HL-60/S4 treated with retinoic acid at 250 ng/mL for 4 days and 3 days (cell line): ENCODE results near the gene TSHZ3.

Source experiments
- in situ Hi-C: fragments of 300-500 bp; cut with MboI; formaldehyde crosslinking; loops from 2 replicates; pipeline ENCODE4 v1.7.0; 2022; ENCODE audit warnings: low sequenced_read_pairs

The TSHZ3 gene

DNA sequence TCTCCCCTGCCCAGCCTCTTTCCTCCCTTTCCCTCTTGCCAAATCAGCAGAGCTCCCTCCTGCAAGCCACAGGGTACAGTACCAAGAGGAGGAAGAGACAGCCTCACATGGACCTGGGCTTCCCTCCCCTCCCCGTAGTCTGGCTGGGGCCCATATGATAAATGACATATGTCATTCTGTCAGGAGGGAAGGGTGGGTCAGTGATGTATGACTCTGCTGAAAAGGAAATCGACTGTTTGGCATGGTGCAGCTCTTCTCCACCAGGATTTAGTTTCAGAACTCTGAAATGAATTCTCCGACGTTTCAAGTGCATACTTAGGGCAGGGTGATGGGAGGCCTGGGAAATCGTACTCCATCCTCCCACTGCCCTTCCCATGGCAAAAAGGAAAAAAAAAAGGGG lies 9.8 kb downstream of the TSHZ3 start:
- in situ Hi-C loops, result no loop called here

DNA sequence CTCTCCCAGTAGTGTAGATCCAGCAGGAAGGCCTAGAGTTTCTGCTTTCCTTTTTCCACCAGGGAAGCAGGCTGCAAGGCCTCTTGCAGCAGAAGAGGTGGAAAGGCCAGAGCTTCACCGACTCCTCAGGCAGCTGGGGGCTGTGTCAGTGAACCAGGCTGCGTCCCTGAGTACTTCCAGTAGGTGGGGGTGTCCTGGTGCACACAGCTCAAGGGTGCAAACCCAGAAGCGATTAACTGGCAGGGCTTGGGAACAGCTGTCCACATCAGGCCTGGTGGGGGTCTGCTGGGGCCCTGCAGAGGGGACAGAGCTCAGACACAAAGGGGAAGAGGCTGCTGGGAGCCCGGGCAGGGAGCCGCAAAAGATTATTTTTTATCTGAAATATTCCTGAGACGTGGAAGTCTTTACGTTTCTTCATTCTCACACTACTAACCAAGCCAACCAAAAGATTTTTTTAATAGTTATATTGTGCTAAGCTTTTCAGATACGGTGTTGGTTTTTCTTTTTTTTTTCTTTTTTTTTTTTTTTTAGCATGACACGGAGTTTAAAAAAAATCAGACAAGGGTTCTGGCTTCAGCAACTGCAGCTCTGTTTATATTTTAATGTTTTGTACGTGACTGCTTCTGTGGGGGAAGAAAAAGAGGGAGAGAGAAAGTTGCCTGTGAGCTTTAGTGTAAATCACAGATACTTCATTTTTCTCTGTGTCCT lies 11.0 kb downstream of the TSHZ3 start:
- in situ Hi-C loops, result no loop called here

DNA sequence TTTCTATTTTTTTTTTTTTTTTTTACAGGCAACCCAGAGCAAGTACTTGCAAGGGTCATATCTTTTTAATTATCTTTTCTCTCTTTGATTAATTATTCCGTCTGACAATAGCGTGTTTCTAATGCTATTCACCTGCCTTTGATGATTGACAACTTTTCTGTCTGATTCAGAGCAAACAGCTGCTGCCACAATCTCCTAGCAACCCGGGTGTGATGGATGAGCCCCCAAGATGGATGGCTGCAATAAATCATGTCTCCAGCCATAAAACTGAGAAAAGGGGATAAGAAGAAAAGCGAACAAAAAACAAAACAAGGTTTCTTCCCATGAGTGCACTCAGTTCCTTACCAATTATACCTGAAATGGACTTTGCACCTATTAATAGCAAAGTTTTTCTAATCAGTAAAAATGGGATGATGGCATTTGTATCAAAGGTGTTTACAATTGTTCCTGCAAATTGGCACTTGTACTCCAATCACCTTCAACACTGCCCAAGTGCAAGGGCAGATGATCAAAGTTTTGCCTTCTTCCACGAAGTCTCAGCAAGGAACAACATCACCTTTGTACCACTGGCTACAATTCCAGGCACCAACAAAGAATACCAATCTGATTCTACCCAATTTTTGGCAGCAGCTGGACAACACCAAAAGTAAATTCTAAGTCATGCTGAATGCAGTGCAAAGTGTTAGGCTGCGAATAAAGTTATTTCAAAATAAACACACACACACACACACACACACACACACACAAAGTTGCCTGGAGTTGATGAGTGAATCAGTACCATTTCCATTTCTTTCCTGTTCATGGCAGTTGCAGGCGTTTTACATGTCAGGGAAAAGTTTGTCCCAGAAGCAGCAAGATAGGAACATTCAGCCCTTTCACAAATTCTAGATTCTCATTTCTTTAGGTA lies 12.0 kb downstream of the TSHZ3 start:
- in situ Hi-C loops, result no loop called here

DNA sequence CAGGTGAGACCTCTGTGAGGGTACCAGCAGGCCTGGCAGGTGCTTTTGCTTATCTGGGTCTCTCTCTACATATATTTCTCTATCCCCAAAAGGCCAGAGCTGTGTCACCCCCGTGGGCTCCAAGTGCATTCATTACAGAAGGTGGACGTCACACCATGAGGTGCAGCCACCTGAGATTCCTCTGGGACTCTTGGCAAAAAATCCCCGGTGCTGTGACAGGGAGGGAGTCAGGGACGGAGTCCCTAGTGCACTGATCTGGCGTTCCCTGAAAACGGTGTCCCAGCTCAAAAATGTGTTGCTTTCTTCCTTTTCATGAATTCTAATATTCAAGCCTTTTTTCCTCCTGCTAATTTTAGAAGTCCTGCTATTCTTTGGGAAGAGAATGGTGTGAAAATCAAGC lies 13.5 kb downstream of the TSHZ3 start:
- in situ Hi-C loops, result no loop called here

DNA sequence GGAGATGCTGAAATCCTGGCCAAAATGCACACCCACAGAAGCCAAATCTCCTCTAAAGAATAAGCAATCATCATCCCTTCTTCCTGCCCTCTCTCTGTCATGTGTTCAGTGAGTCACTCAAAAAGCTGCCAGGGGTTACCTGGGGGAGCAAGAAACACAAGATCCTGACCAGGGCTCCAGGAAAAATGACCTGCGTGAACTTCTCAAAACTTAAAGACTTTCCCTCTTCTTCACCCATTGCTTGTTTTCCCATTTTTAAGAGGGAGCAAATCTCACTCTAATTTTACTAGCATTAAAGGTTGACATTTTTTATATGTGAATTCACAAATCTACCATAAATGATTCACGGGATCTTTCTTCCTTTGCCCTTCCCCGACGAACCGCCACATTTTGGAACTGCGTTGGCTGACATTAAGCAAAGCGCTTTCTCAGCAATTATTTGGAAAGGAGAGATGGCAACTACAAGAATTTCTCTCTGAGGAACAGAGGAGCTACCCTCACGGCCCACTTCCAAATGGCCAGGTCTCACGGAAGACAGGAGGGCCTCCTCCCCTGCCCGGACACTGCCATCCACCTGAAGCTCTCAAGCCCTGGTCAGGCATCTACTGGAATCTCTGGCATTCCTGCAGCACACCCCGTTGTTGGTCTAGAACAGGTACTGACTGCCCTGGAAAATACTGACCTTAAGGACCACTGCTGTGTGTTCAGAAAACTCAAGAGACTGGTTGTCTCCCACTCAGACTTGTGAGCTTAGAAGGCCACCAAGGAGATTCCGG lies 14.2 kb downstream of the TSHZ3 start:
- in situ Hi-C loops, result no loop called here

DNA sequence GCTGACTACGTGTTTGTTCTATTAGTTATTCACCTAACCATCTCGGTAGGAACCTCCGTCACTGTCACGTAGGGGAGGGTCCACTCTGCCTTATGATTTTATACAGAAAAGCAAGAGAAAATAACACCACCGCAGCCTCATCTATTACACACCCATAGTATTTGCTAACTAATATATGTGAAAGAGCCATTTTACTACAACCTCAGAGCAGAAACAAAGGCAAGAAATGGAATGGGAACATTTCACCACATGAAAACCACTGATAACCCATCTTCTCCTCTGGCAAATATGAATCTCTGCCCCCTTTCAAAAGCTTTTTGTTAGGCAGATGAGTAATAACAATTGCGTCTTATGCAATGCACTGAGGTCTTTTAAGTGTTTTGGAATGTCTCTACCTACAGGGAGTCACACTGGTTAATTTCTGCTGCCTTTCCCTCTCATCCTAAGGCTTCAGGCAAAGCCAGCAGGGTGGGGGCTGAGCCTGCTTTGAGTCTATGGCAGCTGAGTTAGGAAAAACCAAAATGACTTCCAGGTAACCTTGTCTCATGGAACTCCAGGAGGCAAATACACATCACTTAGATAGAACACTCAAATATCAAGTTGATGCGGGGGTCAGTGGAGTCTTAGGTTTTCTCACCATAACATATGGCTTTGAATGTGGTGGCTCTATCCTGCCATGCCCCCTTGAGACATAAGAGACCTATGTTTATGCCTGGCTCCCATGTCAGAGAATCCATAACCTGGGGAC lies 15.0 kb downstream of the TSHZ3 start:
- in situ Hi-C loops, result no loop called here

DNA sequence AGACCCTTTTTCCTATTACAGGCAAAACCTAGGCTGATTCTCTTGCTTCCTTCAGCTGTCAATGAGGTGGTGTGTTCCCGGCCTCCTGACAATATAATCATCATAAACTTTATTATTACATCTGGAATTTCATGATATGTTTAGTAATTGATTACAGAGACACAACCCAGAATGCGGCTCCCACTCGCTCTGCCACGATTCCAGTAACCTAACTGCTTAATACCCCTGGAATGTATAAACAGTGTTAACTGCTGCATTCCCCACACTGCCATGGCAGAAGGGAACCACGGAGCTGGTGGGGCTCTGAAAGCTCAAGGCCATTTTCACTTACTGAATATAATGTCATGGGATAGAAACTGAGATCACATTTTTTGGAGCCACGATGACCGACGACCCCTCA lies 17.1 kb downstream of the TSHZ3 start:
- in situ Hi-C loops, result no loop called here

DNA sequence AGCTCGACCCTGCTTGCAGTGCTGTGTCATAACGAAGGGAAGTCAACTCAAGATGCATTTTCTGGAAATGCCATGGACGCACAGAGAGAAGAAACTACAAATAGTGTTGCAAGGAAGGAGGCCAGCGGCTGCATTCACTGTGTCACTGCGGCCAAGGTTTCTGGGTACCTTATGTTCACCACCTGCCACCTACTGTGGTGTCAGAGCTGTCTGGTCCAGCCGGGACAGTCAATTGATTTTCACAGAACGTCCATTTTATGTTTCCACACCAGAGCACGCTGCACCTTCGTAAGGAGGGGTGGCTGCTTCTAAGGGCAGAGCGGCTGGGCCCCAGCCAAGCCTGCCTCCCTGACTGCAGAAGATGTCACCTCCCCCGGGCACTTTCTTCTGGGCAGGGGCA lies 17.7 kb downstream of the TSHZ3 start:
- in situ Hi-C loops, result no loop called here

DNA sequence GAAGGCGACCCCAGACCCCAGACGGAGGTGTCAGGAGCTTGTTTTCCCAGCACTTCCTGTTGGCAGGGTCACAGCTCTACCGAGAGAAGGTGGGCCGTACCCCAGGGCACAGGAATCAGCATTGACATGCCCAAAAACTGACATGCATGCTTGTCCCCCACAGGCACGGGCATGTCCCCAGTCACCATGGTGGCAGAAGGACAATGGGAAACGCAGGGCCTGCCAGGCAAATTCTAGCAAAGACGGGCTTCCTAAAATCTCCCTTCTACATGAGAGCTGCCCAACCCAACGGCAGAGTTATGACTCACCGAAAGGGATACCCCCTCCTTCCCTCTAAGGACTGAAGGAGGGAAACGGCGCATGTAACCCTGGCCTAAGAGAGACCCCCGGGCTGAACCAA lies 18.5 kb downstream of the TSHZ3 start:
- in situ Hi-C loops, result no loop called here

DNA sequence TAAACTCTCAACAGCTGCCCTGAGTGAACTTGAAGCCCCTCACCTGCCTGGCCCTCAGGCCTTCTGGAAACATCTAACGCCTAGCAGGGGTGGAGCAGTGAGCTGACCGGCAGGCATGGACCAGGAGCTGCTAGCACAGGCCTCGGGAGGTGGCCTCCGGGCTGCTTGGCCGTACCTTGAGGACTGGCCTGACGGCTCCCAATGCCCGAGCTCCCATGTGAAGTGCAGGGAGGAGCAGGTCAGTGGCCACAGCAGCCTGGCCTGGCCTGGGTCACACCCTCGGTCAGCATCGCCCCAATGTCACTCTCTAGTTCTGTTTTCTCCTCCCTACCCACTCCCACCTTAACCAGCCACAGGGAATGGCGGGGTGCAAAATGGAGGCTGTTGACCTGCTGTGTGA lies 19.0 kb downstream of the TSHZ3 start:
- in situ Hi-C loops, result no loop called here

DNA sequence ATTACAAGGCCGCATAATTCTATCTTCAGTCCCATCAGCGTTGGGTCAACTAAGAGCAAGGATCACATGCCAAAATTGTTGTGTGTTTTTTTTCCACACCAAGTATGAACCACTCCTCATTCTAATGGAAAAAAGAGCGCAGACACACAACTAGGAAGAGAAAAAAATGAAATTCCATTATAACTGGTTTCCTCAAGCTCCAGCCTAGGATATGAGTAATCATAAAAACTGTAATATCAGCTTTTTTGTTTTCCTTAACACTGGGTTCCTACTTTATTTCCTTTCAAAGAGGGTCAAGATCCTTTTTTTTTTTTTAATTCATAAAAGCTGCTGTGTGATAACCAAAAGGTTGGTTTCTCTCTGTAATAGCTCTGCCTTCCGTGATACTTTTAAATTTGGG lies 19.4 kb downstream of the TSHZ3 start:
- in situ Hi-C loops, result no loop called here

DNA sequence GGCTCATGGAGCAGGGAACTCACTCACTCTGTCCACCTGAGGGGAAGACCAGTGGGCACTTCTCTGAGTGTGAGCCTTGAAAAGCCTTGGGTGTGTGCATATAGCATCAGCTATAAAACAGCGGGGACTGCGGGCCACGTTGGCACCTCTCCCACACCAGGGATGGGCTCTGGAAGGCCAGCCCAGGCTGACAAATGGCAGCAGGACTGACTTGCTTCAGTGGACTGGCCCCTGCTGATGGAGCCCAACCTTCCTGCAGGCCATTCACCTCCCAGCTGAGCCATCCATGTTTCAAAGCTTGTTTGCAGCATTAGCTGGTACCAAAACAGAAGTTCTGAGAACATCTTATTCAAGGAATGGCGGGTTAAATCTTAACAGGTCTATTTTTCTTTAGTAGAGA lies 21.0 kb downstream of the TSHZ3 start:
- in situ Hi-C loops, result no loop called here

DNA sequence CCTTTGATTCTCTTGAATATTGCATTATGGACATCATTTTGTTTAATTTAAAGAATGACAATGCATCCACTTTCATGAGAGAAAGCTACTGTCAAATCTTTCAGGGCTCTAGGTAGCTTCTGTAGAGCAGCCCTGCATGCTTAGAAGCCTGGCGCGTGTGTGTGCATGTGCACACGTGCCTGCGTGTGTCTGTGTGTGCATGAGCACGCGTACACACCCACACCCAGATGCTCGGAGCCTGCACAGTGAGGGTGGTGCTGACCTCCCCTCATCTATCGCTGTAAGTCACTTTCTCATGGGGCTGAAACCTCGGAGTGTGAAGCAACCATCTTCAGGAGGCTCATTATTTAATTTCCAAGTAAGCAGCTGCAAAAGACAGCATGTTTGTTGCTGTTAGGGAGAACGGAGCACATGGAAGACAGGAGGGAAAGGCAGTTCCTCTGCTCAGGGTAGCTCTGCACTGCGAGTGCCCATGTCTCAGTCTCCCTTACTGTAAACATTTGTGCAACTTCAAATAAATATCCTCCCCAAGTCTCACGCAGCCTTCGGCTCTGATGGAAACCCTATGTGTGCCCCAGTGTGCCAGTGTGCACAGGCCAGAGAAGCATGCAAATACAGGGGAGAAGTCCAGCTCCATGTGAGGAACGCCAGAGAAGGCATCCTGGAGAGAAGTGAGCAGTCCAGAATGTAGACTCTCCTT lies 22.8 kb downstream of the TSHZ3 start:
- in situ Hi-C loops, result no loop called here

DNA sequence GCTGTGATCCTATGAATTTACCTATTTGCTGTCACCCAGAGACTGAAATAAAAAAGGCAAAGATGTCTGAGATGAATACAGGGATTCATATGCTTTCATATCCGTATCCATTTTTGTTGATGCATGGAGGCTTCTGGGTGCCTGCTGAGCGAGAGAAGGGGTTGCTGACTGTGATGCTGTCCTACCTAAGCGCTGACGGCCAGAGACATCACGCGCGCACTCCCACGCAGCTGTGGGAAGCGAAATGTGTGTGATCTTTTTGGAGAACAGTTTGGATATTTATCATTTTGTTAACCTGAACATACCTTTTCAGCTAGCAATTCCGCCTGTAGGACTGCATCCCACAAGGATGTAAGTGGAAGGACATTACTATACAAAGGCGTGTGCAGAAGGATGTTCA lies 23.9 kb downstream of the TSHZ3 start:
- in situ Hi-C loops, result no loop called here

DNA sequence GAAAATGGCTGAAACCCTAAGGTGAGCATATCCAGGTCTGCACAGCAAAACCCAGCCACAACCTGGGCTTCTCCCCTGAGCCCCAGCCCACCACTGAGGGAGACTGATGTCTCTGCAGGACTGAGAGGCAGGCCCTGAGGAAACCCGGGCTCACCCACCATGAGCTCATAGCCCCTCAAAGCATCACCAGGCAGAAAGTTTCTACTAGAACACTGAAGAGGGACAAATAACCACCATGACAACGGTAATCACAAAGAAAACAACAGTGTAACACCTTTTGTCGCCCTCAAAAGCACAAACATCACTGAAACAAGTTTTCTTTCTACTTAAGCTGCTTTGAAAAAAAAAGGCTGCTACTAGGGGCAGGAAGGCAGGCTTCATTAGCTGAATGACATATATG lies 29.8 kb downstream of the TSHZ3 start:
- in situ Hi-C loops, result no loop called here

DNA sequence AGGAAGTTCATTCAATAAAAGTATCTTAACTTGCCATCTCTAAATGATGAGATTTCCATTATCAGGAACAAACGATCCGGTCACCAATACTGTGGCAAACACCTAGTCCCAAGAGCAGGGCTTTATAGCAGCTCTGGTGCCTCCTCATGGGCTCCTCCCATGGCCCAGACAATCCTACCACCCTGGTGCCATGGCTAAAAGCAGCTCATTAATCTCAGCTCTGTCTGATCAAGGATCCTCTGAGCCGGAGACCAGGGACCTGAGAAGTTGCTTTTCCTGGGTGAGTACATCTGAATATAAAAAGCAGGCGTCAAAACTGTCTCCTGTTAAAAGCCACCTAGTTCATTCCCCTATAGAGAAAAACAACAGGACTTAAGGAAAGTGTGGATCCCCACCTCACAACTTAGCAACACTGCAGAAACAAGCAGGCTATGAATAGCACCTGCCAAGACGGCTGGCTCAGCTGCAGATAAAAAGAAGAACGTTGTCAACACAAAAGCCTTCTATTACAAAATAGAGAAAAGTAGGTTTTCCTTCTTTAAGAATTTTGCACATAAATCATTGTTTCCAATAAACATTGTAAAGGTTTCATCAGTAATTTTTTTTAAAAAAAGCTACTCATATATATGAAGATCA lies 30.3 kb downstream of the TSHZ3 start:
- in situ Hi-C loops, result no loop called here

DNA sequence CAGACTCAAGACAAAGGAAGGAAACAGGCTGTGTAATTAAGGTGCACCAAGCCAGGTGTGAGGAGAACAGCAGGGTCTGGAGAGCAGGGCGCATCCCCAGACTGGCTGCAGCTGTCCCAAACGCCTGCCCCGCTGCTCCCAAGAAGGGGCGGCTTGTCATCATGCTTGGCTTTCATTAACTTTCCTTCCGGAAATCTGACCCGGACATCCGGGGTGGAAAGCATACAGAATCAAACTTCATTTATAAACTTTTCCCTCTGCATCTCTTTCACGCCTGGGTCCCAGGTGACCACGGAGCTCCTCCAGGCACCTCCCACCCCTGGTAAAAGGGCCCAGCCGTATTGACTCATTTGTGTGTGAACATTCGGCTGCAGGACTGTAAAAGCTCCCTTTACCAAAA lies 31.7 kb downstream of the TSHZ3 start:
- in situ Hi-C loops, result no loop called here

DNA sequence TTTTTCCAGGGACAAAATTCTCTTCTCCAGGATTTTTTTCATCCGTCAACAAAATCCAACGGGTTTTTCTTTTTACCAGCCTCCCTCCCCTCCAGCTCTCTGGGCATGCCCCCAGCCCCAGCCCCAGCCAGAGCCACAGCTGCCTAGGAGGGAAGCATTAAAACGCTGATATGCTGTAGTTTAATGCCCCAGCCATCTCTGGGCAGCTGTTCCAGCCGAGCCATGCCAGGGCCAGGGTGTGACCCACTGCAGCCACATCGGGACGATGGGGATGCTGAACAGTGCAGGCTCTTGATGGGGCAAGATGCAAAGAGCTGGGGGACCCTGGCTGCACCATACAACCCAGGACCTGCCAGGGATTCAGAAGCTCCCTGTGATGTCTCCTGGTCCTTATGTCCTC lies 32.1 kb downstream of the TSHZ3 start:
- in situ Hi-C loops, result no loop called here

DNA sequence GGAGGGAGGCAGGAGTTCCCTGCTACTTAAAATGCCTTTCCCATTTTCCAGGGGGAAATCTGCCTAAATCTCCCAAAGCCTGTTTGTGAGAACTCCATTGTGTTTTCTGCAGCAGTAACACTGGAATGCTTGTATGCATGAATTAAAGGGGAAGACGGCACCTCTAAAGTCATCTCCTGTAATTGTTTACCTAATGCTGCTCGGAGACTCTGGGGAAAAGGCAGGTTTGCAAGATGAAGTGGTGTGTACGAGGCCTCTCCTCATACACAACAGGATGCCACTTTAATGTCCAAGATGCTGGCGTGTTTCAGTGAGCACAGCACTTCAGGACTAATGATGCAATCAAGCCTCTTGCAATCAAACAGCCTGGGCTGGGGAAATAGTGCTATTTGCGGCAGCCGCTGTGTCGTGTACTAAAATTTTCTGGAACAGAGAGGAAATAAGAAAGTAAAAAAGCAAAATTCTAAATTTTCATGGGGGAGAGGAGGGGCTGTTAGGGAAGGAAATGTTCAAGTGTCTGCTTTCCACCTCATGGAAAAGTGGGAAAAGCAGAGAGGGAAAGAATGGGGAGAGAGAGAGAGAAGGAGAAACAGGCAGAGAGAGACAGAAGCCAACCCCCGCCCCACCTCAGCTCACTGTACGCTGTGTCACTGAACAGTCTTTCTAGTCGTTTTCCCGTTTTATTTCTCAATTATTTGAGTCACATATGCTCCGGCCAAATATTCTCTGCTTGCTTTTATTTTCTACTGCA lies 32.9 kb downstream of the TSHZ3 start:
- in situ Hi-C loops, result no loop called here
